Liver (tissue), 9 donors: ENCODE measurements around the gene NECTIN1. TPM values are rescaled to one million over a fixed set of nuclear protein-coding genes. Genes with fewer than 3 reads are reported as not detected.

Experiments
- DNase-seq: peaks from one replicate; pipeline ENCODE4 v3.0.0-alpha.2; 2017; ENCODE audit warnings: low spot score
- H3K27ac ChIP-seq, 2 donors: one replicate each; pipeline ENCODE4 v1.7.0; 2013; ENCODE audit warnings: inconsistent platforms in 2 of 2, low read length in 2 of 2, control low read depth in 1 of 2, low read depth in 1 of 2, mild to moderate bottlenecking in 1 of 2
- H3K27me3 ChIP-seq, 4 donors: one replicate each; pipeline versions ENCODE4 v1.6.1 to v1.7.0; 2013; ENCODE audit warnings: low read length in 3 of 4, inconsistent platforms in 1 of 4, mild to moderate bottlenecking in 1 of 4, moderate library complexity in 1 of 4; ENCODE audit not compliant: control insufficient read depth in 4 of 4, insufficient read depth in 4 of 4
- H3K36me3 ChIP-seq, 4 donors: one replicate each; pipeline versions ENCODE4 v1.6.1 to v1.7.0; 2013; ENCODE audit warnings: low read length in 3 of 4, mild to moderate bottlenecking in 3 of 4, low read depth in 1 of 4, moderate library complexity in 1 of 4; ENCODE audit not compliant: control insufficient read depth in 4 of 4, insufficient read depth in 3 of 4
- H3K4me1 ChIP-seq, 4 donors: one replicate each; pipeline versions ENCODE4 v1.6.1 to v1.7.0; 2013; ENCODE audit warnings: low read length in 3 of 4, mild to moderate bottlenecking in 3 of 4, moderate library complexity in 1 of 4; ENCODE audit not compliant: control insufficient read depth in 4 of 4, insufficient read depth in 4 of 4
- H3K4me3 ChIP-seq, 3 donors: one replicate each; pipeline versions ENCODE4 v1.6.1 to v1.7.0; 2013; ENCODE audit warnings: low read length in 3 of 3, control low read depth in 1 of 3, low read depth in 1 of 3, mild to moderate bottlenecking in 1 of 3
- H3K9ac ChIP-seq, 2 donors: one replicate each; pipeline ENCODE4 v1.7.0; 2013; ENCODE audit warnings: low read length in 2 of 2, mild to moderate bottlenecking in 2 of 2, moderate library complexity in 2 of 2, control low read depth in 1 of 2, low read depth in 1 of 2
- H3K9me3 ChIP-seq, 4 donors: one replicate each; pipeline versions ENCODE4 v1.6.1 to v1.7.0; 2013; ENCODE audit warnings: low read length in 3 of 4; ENCODE audit not compliant: control insufficient read depth in 4 of 4
- EGR1 ChIP-seq, 2 donors: IDR thresholded peaks; 2 replicates each; pipeline ENCODE4 v1.6.1; 2016 to 2018; ENCODE audit warnings: antibody characterized with exemption in 2 of 2, low read depth in 2 of 2
- FOXA1 ChIP-seq: IDR thresholded peaks from 2 replicates; pipeline ENCODE4 v1.6.1; 2016; ENCODE audit warnings: antibody characterized with exemption
- FOXA2 ChIP-seq: IDR thresholded peaks from 2 replicates; pipeline ENCODE4 v1.6.1; 2016; ENCODE audit warnings: antibody characterized with exemption
- GABPA ChIP-seq, 2 donors: IDR thresholded peaks in 1 of 2; conservative IDR thresholded peaks in 1 of 2; 2 replicates each; pipeline ENCODE4 v1.6.1; 2016; ENCODE audit warnings: antibody characterized with exemption in 2 of 2, mild to moderate bottlenecking in 1 of 2, moderate library complexity in 1 of 2
- HNF4A ChIP-seq, 2 donors: conservative IDR thresholded peaks; 2 replicates each; pipeline ENCODE4 v1.6.1; 2016; ENCODE audit warnings: antibody characterized with exemption in 2 of 2, mild to moderate bottlenecking in 2 of 2
- HNF4G ChIP-seq: IDR thresholded peaks from 2 replicates; pipeline ENCODE4 v1.6.1; 2016; ENCODE audit warnings: antibody characterized with exemption
- JUND ChIP-seq, 2 donors: IDR thresholded peaks; 2 replicates each; pipeline ENCODE4 v1.6.1; 2016; ENCODE audit warnings: antibody characterized with exemption in 2 of 2
- NR2F2 ChIP-seq: IDR thresholded peaks from 2 replicates; pipeline ENCODE4 v1.6.1; 2016; ENCODE audit warnings: antibody characterized with exemption
- RAD21 ChIP-seq, 2 donors: IDR thresholded peaks; 2 replicates each; pipeline ENCODE4 v1.6.1; 2016; ENCODE audit warnings: antibody characterized with exemption in 2 of 2, mild to moderate bottlenecking in 2 of 2
- RXRA ChIP-seq, 2 donors: IDR thresholded peaks; 2 replicates each; pipeline ENCODE4 v1.6.1; 2017 to 2018; ENCODE audit warnings: antibody characterized with exemption in 2 of 2, mild to moderate bottlenecking in 1 of 2
- SP1 ChIP-seq: IDR thresholded peaks from 2 replicates; pipeline ENCODE4 v1.6.1; 2018; ENCODE audit warnings: antibody characterized with exemption, mild to moderate bottlenecking
- TAF1 ChIP-seq: conservative IDR thresholded peaks from 2 replicates; pipeline ENCODE4 v1.6.1; 2016; ENCODE audit warnings: antibody characterized with exemption, mild to moderate bottlenecking
- YY1 ChIP-seq: IDR thresholded peaks from 2 replicates; pipeline ENCODE4 v1.6.1; 2016; ENCODE audit warnings: antibody characterized with exemption, mild to moderate bottlenecking
- WGBS: extraction: QIAGEN DNeasy Blood & Tissue Kit; methylation state at CpG from one replicate; pipeline ENCODE4 v1.1.7; 2013; 5-methylcytosine and 5-hydroxymethylcytosine counted together
- polyA plus RNA-seq, 2 donors: library from polyadenylated mRNA; stranded (reverse) in 1 of 2; unstranded in 1 of 2; fragments of 200-250 nt in 1 of 2; fragments of >200 nt in 1 of 2; fragmentation: Nextera tagmentation in 1 of 2; extraction: Ambion mirVana in 1 of 2; gene quantifications; one replicate each; pipeline versions ENCODE4 v1.2.1 to v1.2.3, GENCODE V29; 2013 to 2015
- total RNA-seq, 2 donors: library from RNA; depleted of rRNA; stranded (reverse); fragments of >200 nt; gene quantifications; one replicate each; pipeline ENCODE4 v1.2.3, GENCODE V29; 2014
- TF ChIP-seq, protein P1 (sequence below): IDR thresholded peaks from 2 replicates; pipeline ENCODE4 v1.6.1; 2016; ENCODE audit warnings: antibody characterized with exemption
- TF ChIP-seq, protein P2 (sequence below): IDR thresholded peaks from 2 replicates; pipeline ENCODE4 v1.6.1; 2016; ENCODE audit warnings: antibody characterized with exemption
- TF ChIP-seq, protein P3 (sequence below): IDR thresholded peaks from 2 replicates; pipeline ENCODE4 v1.6.1; 2016; ENCODE audit warnings: antibody characterized with exemption
- TF ChIP-seq, protein P4 (sequence below): IDR thresholded peaks from 2 replicates; pipeline ENCODE4 v1.6.1; 2016; ENCODE audit warnings: antibody characterized with exemption, mild to moderate bottlenecking
- TF ChIP-seq, protein P5 (sequence below): fragments of 150-350 bp; IDR thresholded peaks from 2 replicates; pipeline ENCODE4 v1.5.1; 2017; ENCODE audit warnings: improper control_type of control experiment, low read depth, low read length; ENCODE audit not compliant: missing input control
- donor health status: healthy.
- donor health status: healthy.
- donor health status: healthy.
- donor health status: healthy.
- donor health status: healthy.

NECTIN1 gene
- total and polyA plus RNA-seq, 4 donors: 0.69 to 7.7 (median 5.0) TPM

DNA sequence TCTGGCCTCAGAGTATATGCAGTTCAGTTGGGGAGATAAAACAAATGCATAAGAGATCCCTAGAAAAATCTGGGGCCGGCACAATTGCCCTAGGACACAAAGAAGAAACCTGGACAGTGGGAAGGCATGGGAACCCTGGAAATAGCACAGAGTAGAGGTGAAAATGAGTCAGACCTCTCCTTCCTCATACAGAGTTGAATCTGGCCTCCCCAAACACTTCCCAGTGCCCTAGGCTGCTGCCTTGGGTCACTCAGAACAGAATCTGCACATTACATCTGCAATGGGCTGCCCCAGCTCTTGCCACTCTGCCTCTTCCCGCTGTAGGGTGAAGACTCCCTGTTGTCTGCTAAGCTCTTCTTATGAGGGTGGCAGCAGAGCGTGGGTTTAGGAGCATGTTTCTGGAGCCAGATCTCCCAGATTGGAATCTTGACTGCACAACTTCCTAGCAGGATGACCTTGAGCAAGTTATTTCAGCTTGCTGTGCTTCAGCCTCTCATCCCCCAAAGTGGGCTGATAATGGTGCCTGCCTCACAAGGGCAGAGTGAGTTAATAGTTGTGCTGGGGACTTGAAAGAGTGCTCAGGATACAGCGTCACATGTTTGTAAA is 47.1 kb upstream of the NECTIN1 start:
- no peak for DNase-seq
- 66% methylated on average over 4 of the region's 4 CpGs for WGBS
- TF ChIP-seq HNF4G (no peak), YY1 (no peak), TAF1 (no peak), HNF4A (conservative IDR thresholded peaks at IDR 0.05) (no peak), GABPA (IDR thresholded peaks at IDR 0.05 in 1 of 2, conservative IDR thresholded peaks at IDR 0.05 in 1 of 2) (no peak), JUND (IDR thresholded peaks at IDR 0.05) (no peak), RXRA (IDR thresholded peaks at IDR 0.05) (no peak), SP1 (no peak), EGR1 (IDR thresholded peaks at IDR 0.05; ENCODE audit: low read depth in 2 of 2) (no peak), FOXA2 (no peak), FOXA1 (no peak), RAD21 (IDR thresholded peaks at IDR 0.05) (no peak), NR2F2 (no peak)
- TF ChIP-seq, protein P1, sequence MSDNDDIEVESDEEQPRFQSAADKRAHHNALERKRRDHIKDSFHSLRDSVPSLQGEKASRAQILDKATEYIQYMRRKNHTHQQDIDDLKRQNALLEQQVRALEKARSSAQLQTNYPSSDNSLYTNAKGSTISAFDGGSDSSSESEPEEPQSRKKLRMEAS: no peak
- TF ChIP-seq, protein P2, sequence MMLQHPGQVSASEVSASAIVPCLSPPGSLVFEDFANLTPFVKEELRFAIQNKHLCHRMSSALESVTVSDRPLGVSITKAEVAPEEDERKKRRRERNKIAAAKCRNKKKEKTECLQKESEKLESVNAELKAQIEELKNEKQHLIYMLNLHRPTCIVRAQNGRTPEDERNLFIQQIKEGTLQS: no peak
- TF ChIP-seq, protein P3, sequence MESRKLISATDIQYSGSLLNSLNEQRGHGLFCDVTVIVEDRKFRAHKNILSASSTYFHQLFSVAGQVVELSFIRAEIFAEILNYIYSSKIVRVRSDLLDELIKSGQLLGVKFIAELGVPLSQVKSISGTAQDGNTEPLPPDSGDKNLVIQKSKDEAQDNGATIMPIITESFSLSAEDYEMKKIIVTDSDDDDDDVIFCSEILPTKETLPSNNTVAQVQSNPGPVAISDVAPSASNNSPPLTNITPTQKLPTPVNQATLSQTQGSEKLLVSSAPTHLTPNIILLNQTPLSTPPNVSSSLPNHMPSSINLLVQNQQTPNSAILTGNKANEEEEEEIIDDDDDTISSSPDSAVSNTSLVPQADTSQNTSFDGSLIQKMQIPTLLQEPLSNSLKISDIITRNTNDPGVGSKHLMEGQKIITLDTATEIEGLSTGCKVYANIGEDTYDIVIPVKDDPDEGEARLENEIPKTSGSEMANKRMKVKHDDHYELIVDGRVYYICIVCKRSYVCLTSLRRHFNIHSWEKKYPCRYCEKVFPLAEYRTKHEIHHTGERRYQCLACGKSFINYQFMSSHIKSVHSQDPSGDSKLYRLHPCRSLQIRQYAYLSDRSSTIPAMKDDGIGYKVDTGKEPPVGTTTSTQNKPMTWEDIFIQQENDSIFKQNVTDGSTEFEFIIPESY: no peak
- TF ChIP-seq, protein P4, sequence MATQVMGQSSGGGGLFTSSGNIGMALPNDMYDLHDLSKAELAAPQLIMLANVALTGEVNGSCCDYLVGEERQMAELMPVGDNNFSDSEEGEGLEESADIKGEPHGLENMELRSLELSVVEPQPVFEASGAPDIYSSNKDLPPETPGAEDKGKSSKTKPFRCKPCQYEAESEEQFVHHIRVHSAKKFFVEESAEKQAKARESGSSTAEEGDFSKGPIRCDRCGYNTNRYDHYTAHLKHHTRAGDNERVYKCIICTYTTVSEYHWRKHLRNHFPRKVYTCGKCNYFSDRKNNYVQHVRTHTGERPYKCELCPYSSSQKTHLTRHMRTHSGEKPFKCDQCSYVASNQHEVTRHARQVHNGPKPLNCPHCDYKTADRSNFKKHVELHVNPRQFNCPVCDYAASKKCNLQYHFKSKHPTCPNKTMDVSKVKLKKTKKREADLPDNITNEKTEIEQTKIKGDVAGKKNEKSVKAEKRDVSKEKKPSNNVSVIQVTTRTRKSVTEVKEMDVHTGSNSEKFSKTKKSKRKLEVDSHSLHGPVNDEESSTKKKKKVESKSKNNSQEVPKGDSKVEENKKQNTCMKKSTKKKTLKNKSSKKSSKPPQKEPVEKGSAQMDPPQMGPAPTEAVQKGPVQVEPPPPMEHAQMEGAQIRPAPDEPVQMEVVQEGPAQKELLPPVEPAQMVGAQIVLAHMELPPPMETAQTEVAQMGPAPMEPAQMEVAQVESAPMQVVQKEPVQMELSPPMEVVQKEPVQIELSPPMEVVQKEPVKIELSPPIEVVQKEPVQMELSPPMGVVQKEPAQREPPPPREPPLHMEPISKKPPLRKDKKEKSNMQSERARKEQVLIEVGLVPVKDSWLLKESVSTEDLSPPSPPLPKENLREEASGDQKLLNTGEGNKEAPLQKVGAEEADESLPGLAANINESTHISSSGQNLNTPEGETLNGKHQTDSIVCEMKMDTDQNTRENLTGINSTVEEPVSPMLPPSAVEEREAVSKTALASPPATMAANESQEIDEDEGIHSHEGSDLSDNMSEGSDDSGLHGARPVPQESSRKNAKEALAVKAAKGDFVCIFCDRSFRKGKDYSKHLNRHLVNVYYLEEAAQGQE: no peak
- TF ChIP-seq, protein P5, sequence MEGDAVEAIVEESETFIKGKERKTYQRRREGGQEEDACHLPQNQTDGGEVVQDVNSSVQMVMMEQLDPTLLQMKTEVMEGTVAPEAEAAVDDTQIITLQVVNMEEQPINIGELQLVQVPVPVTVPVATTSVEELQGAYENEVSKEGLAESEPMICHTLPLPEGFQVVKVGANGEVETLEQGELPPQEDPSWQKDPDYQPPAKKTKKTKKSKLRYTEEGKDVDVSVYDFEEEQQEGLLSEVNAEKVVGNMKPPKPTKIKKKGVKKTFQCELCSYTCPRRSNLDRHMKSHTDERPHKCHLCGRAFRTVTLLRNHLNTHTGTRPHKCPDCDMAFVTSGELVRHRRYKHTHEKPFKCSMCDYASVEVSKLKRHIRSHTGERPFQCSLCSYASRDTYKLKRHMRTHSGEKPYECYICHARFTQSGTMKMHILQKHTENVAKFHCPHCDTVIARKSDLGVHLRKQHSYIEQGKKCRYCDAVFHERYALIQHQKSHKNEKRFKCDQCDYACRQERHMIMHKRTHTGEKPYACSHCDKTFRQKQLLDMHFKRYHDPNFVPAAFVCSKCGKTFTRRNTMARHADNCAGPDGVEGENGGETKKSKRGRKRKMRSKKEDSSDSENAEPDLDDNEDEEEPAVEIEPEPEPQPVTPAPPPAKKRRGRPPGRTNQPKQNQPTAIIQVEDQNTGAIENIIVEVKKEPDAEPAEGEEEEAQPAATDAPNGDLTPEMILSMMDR: no peak
- H3K27me3 ChIP-seq: no peaks in the 10 kb centered on the region
- no peak overlapping the region for H3K9ac ChIP-seq
- no peak overlapping the region for H3K4me3 ChIP-seq
- no peak overlapping the region for H3K27ac ChIP-seq
- H3K36me3 ChIP-seq: no peaks in the 10 kb centered on the region
- H3K4me1 ChIP-seq: no peaks in the 10 kb centered on the region
- H3K9me3 ChIP-seq: no peaks in the 10 kb centered on the region
